C1 segment of cervical spinal cord (tissue), 14 donors: Measurements from ENCODE around the gene PSMB5.

ENCODE experiments used
- DNase-seq, 14 donors: peaks; one replicate each; lab custom pipeline; 2025; lab: John Stamatoyannopoulos, UW

PSMB5 gene

DNA sequence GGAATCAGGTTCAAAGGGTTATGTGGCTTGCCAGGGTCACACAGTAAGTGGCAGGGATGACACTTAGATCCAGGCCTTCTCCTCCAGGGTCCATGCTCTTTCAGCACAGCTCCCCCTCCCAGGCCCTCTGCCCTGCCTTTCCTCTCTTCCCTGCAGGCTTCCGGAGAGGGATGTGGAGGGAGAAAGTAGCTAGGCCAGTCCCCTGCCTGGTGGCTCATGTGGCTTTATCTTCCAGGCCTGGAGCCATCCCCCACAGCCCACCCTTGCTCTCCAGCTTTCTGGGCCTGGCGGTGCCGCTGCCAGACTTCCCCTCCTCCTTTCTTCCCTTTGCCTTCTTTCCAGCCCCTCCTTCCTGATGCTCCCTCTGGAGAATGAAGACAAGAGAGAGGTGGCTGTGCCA, 9.1 kb upstream of the PSMB5 start:
- no peak for DNase-seq

GRCh38 chr14:23043145-23043544, 8.4 kb upstream of the PSMB5 start:
- no peak for DNase-seq

- DNase-seq = no peak
These were observed 7.7 kb upstream of the PSMB5 start, which contains the start of gene PSMB11 for GRCh38 chr14:23042162-23042965. Gene PSMB11, plus strand, starts transcription at chr14:23042212. Its CDS starts 14 bp downstream, at chr14:23042226.

- no peak for DNase-seq
These were observed 7.0 kb upstream of the PSMB5 start for GRCh38 chr14:23041729-23042128.

GRCh38 chr14:23040100-23040499, 5.4 kb upstream of the PSMB5 start:
- no peak for DNase-seq

- DNase-seq = no peak
These were observed 824 bp upstream of the PSMB5 start for GRCh38 chr14:23035303-23036144.

DNA sequence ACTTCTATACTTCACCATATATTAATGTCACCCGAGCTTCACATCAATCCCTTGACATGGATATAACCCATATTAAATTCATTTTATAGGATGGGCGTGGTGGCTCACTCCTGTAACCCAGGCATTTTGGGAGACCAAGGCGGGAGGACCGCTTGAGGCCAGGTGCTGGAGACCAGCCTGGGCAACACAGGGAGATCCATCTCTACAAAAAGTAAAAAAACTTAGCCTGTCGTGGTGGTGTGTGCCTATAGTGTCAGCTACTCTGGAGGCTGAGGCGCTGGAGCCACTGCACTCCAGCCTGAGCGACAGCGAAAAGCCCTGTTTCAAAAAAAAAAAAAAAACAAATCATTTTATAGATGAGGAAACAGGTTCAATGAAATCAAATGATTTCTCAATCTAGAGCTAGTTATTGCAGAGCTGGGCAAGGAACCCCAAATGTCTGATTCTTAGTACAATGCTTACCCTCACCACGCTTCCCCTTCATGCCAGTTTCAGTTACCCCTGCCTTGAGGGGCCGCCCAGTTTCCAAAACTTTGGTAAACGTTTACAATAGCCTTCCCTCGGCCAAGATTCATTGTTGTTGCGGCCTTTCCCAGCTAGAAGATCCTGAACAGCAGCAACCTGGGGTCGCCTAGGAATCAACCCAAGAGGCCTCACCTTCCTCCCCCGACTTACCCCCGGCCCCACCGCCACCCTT, 751 bp downstream of the PSMB5 start:
- DNase-seq = no peak

- DNase-seq = no peak
These were observed 1.4 kb downstream of the PSMB5 start for GRCh38 chr14:23033251-23033727.

DNA sequence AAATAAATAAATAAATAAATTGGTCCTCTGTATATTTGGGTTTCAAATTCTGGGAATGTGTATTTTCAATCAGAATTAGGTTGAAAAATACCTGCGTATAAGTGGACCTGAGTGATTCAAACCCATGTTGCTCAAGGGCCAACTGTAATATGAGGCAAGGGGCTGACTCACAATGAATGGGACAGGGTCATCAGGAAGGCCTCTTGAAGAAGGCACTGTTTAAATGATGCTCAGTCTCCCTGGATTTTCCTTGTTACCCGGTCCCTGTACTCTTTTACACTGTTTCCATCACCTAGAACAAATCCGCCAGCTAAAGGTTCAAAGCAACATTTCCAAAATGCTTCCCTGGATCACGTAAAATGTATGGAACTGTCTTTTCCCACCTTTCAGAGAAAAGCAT, 3.8 kb downstream of the PSMB5 start:
- DNase-seq = no peak

DNA sequence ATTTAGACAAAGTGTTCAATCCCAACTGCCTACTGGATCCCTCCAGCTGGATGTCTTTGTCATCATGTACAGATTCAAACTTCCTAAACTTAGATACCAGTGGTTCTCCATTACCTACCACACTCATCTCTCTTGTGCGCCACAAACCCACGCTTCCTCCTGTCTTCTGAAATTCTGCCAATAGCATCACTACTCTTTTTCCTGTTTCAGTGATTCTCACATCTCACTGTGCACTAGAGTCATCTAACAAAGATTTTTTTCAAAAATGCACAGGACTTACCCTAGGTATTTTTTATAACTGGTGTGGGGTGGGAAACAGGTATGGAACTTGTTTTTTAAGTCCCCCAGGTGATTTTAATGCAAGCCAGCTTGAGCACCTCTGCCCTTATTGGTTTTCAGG, 5.9 kb downstream of the PSMB5 start:
- DNase-seq = no peak

DNA sequence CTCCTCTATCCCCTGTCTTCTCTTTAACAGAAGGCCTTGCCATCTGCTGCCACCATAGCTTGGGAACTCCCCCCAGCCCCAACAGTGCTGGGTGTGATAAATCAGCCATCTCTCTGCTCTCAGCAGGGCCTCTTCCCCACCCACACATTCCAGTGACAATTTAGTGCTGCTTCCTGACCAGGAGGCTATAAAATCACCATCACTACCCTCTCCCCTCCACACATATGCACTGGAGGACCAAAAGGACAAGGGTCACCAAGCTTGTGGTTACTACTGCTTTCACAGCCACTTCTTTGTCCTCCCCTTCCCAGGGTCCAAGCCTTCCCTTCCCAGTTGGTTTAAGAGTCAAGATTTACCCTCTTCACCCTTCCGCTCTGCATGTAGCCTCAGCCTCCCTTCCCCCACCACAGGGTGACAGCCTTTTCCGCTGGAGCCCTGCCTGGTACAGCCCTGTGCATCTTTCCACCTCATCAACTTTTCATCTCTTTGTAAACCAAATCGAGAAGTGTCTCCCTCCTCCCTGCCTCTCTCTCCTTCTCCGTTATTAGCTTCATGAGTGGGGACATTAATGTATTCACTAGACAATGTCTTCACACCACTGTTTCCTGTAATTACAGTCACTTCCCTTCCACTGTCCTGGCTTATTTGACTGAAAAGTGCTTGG, 9.4 kb downstream of the PSMB5 start:
- DNase-seq = no peak

DNA sequence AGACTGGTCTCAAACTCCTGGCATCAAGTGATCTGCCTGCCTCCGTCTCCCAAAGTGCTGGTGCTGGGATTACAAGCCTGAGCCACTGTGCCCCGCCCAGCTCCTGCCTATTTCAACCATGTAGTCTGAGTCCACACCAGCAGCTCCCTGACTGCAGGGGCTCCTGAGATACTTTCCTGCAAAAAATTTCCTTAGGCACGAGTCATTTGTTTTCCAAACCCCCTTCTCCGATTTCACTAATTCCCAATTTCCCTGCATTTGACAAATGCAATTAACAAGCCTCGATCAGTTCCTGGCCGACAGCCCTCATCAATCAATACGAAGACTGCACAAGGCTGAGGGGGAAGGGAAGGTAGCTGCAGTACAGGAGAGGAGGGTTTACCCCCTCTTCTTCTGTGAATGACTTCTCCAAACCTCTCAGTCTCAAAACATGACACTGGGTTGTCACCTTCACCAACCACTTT, 10.1 kb downstream of the PSMB5 start:
- no peak for DNase-seq

- DNase-seq = no peak
These were observed 10.9 kb downstream of the PSMB5 start for GRCh38 chr14:23023795-23024152.

- no peak for DNase-seq
These were observed 11.5 kb downstream of the PSMB5 start for GRCh38 chr14:23023022-23023794.

GRCh38 chr14:23021889-23022442, 12.7 kb downstream of the PSMB5 start:
- DNase-seq = no peak

DNA sequence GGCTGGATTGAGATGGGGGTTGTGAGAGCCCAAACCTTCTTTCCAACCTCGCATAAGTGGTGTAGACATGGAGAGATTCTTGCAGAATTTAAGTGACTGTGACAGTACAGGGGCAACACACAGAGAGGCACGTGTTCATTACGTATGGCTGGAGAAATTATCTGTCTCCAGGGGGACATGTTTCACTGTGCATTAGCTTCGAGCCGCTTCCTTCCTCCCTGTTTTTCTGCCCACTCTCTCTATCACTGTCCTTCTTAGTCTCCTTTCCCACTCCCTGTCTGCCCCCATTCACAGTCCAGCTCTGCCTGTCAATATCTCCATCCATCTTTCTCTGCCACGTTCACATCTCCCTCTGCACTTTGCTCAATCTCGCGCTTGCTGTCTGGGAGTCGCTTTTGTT, 13.3 kb downstream of the PSMB5 start:
- DNase-seq = no peak

- DNase-seq = no peak
These were observed 14.3 kb downstream of the PSMB5 start for GRCh38 chr14:23020143-23021128.

- DNase-seq = no peak
These were observed 16.6 kb downstream of the PSMB5 start for GRCh38 chr14:23018107-23018506.

- no peak for DNase-seq
These were observed 17.6 kb downstream of the PSMB5 start for GRCh38 chr14:23017091-23017490.
